A549 treated with RU486 at 1 μM for 4 hours (cell line): ENCODE results near the gene PCP4. TPM values are rescaled to one million over a fixed set of nuclear protein-coding genes. Genes with fewer than 3 reads are reported as not detected.

Experiments used
- total RNA-seq: library from RNA; stranded (reverse); fragments of 200-300 nt; extraction: Qiagen RNA extraction; gene quantifications from 5 replicates; pipeline ENCODE4 v1.2.3, GENCODE V29; 2022; ENCODE audit warnings: low read depth

The PCP4 gene
- not detected in 5 replicates for total RNA-seq

GRCh38 chr21:39867198-39867650, at the start of gene PCP4:
Gene PCP4 (plus strand): TSS chr21:39867438. CDS start chr21:39867502, 64 bp downstream.

Other genes with a start within 250 kb of the PCP4 start
- gene IGSF5, start 122.3 kb upstream of the PCP4 start, total RNA-seq, result not detected in 5 replicates